HL-60 (cell line): Measurements from ENCODE around the gene RMDN2.

Experiments
- DNase-seq, 2 experiments: peaks; one replicate each; pipeline ENCODE4 v3.0.0-alpha.2; 2010 to 2020; ENCODE audit warnings: low read depth in 1 of 2, low spot score in 1 of 2
- H3K27ac ChIP-seq: fragments of 250-450 bp; sonication (Bioruptor Pico); replicated peaks from 2 replicates; pipeline ENCODE4 v1.5.1; 2020; ENCODE audit warnings: mild to moderate bottlenecking, moderate library complexity
- H3K27me3 ChIP-seq: fragments of 250-450 bp; sonication (Bioruptor Pico); 2 replicates; pipeline ENCODE4 v1.5.1; 2021; ENCODE audit warnings: mild to moderate bottlenecking, moderate library complexity; ENCODE audit not compliant: insufficient read depth, poor library complexity, severe bottlenecking
- H3K4me3 ChIP-seq: replicated peaks from 2 replicates; pipeline ENCODE4 v1.5.1; 2011; ENCODE audit warnings: mild to moderate bottlenecking, control low read depth, low read length; ENCODE audit not compliant: insufficient read depth
- GABPA ChIP-seq: IDR thresholded peaks from 2 replicates; pipeline ENCODE4 v1.6.1; 2012; ENCODE audit warnings: low read depth
- POLR2AphosphoS5 ChIP-seq: IDR thresholded peaks from 2 replicates; pipeline ENCODE4 v1.6.1; 2012; ENCODE audit warnings: low read depth
- SPI1 ChIP-seq: IDR thresholded peaks from 2 replicates; pipeline ENCODE4 v1.6.1; 2012; ENCODE audit warnings: low read depth, mild to moderate bottlenecking, borderline replicate concordance
- TF ChIP-seq, protein P1 (sequence below): IDR thresholded peaks from 2 replicates; pipeline ENCODE4 v1.6.1; 2012; ENCODE audit warnings: low read depth; ENCODE audit not compliant: insufficient replicate concordance
- TF ChIP-seq, protein P2 (sequence below): IDR thresholded peaks from one replicate; pipeline ENCODE4 v1.5.1; 2011; ENCODE audit warnings: low read length, control low read depth, inconsistent platforms; ENCODE audit not compliant: insufficient read depth

Gene RMDN2

DNA sequence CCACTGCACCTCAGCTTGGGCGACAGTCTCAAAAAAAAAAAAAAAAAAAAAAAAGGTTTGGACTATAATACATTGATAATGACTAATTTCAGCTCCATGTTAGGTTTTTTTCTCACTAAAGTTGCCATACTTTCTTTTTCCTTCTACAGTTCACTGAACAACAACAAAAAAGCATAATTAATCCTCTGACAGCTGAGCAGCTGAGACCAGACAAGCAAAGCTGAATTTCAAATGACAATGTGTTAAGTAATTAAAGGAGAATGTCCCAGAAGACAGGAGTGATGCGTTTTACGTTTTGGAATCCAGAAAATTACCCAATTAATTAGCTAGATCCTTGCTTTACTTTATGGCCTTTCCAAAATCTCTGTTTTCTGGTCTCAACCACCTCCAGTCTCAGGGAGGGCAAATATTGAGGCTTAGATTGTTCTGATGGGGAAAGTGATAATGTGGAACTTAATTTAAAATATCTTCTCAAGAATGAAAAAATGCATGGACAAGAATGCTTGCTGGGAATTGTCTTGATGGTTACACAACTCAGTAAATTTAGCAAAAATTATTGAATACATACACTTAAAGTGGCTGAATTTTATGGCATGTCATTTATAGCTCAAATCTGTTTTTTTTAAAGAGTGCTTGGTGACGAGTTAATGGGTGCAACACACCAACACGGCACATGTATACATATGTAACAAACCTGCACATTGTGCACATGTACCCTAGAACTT lies 17.4 kb upstream of the RMDN2 start:
- H3K27ac ChIP-seq, result no peak overlapping the region
- DNase-seq, result no peak
- TF ChIP-seq GABPA (no peak), POLR2AphosphoS5 (no peak)
- TF ChIP-seq, protein P1, sequence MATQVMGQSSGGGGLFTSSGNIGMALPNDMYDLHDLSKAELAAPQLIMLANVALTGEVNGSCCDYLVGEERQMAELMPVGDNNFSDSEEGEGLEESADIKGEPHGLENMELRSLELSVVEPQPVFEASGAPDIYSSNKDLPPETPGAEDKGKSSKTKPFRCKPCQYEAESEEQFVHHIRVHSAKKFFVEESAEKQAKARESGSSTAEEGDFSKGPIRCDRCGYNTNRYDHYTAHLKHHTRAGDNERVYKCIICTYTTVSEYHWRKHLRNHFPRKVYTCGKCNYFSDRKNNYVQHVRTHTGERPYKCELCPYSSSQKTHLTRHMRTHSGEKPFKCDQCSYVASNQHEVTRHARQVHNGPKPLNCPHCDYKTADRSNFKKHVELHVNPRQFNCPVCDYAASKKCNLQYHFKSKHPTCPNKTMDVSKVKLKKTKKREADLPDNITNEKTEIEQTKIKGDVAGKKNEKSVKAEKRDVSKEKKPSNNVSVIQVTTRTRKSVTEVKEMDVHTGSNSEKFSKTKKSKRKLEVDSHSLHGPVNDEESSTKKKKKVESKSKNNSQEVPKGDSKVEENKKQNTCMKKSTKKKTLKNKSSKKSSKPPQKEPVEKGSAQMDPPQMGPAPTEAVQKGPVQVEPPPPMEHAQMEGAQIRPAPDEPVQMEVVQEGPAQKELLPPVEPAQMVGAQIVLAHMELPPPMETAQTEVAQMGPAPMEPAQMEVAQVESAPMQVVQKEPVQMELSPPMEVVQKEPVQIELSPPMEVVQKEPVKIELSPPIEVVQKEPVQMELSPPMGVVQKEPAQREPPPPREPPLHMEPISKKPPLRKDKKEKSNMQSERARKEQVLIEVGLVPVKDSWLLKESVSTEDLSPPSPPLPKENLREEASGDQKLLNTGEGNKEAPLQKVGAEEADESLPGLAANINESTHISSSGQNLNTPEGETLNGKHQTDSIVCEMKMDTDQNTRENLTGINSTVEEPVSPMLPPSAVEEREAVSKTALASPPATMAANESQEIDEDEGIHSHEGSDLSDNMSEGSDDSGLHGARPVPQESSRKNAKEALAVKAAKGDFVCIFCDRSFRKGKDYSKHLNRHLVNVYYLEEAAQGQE, result no peak
- H3K27me3 ChIP-seq, result no peaks in the 10 kb centered on the region
- no peak overlapping the region for H3K4me3 ChIP-seq

DNA sequence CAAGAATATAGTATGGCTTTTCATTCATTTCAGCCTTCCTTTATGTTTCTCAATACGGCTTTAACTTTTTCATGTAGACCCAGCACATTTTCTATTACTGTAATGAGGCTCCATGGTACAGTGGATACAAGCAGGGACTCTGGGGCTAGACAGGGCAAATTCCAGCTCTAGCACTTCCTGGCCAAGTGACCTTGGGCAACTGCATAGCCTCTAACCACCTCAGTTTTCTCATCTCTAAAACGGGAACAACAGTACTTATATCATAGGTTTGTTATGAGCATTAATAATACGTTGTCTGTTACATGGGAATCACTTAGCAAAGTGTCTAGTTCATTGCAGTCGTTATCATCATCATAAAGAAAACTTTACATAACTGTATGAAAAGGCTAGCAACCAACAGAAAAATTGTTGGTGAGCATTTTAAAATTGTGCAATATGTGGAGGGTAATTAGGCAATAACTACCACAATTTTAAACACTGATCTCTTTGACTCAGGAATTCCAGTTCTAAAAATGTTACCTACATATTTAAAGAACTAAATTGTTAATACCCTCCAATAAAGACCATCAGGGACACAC lies 13.7 kb upstream of the RMDN2 start:
- H3K27me3 ChIP-seq, result no peaks in the 10 kb centered on the region
- H3K4me3 ChIP-seq, result no peak overlapping the region
- peak overlapping the region; percentile 15; the same call in 1 of the 2 replicates for H3K27ac ChIP-seq
- TF ChIP-seq, protein P2, sequence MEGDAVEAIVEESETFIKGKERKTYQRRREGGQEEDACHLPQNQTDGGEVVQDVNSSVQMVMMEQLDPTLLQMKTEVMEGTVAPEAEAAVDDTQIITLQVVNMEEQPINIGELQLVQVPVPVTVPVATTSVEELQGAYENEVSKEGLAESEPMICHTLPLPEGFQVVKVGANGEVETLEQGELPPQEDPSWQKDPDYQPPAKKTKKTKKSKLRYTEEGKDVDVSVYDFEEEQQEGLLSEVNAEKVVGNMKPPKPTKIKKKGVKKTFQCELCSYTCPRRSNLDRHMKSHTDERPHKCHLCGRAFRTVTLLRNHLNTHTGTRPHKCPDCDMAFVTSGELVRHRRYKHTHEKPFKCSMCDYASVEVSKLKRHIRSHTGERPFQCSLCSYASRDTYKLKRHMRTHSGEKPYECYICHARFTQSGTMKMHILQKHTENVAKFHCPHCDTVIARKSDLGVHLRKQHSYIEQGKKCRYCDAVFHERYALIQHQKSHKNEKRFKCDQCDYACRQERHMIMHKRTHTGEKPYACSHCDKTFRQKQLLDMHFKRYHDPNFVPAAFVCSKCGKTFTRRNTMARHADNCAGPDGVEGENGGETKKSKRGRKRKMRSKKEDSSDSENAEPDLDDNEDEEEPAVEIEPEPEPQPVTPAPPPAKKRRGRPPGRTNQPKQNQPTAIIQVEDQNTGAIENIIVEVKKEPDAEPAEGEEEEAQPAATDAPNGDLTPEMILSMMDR, result no peak
- no peak for TF ChIP-seq SPI1
- no peak for TF ChIP-seq POLR2AphosphoS5
- no peak for TF ChIP-seq GABPA
- TF ChIP-seq, protein P1, result no peak
- DNase-seq, result peak in 1 of 2 experiments; percentile 44

DNA sequence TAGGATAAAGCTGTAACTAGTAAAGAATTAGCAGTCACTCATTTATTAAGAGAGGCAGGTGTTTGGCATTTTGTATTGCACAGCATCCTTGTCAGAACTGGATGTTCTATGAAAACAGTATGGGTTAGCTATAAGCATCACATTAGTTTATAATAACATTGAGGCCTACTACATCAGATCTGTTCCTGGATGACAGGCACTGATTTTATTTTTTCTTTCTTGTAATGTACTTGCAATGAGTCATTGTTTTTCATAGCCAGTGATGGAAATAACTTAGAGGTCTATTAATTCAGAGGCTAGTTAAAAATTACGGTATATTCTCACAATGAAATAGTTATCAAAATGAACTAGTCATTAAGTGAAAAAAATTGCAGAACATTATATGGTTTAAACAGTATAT lies 13.0 kb upstream of the RMDN2 start:
- DNase-seq, result no peak
- Histone ChIP-seq H3K4me3 (no peak overlapping the region), H3K27ac (no peak overlapping the region), H3K27me3 (no peaks in the 10 kb centered on the region)
- TF ChIP-seq GABPA, result no peak
- TF ChIP-seq POLR2AphosphoS5, result no peak
- TF ChIP-seq SPI1, result no peak
- TF ChIP-seq, protein P1, result no peak
- TF ChIP-seq, protein P2, result no peak
